Skin of body (tissue), 2 donors: Measurements from ENCODE around the gene MYO5B. TPM values are rescaled to one million over a fixed set of nuclear protein-coding genes. Genes with fewer than 3 reads are reported as not detected.

Experiments
- DNase-seq: peaks from one replicate; lab custom pipeline; 2025; lab: John Stamatoyannopoulos, UW
- total RNA-seq: library from RNA; depleted of rRNA; stranded (reverse); fragments of >200 nt; gene quantifications from one replicate; pipeline ENCODE4 v1.2.3, GENCODE V29; 2014

Gene MYO5B
- total RNA-seq, 1 donor from 2014 or later: 12.7 TPM

GRCh38 chr18:49972535-49972934, 222.4 kb downstream of the MYO5B start:
- no peak for DNase-seq

GRCh38 chr18:49971462-49971861, 223.5 kb downstream of the MYO5B start:
- no peak for DNase-seq

- no peak for DNase-seq
Observed at GRCh38 chr18:49970319-49970718, 224.6 kb downstream of the MYO5B start.

- DNase-seq: no peak
Observed at GRCh38 chr18:49968644-49969309, 226.2 kb downstream of the MYO5B start.

- DNase-seq: no peak
Observed at GRCh38 chr18:49967636-49968313, 227.2 kb downstream of the MYO5B start.

GRCh38 chr18:49967171-49967570, 227.8 kb downstream of the MYO5B start:
- DNase-seq: no peak

- DNase-seq: no peak
Observed at GRCh38 chr18:49966090-49966489, 228.9 kb downstream of the MYO5B start.

- no peak for DNase-seq
Observed at GRCh38 chr18:49963217-49963616, 231.7 kb downstream of the MYO5B start.

- DNase-seq: no peak
Observed at GRCh38 chr18:49961271-49961670, 233.7 kb downstream of the MYO5B start.

- no peak for DNase-seq
Observed at GRCh38 chr18:49960376-49960775, 234.6 kb downstream of the MYO5B start.

GRCh38 chr18:49959176-49959575, 235.8 kb downstream of the MYO5B start:
- no peak for DNase-seq

GRCh38 chr18:49955263-49955662, 239.7 kb downstream of the MYO5B start:
- no peak for DNase-seq

- no peak for DNase-seq
Observed at GRCh38 chr18:49953391-49953790, 241.6 kb downstream of the MYO5B start.

- no peak for DNase-seq
Observed at GRCh38 chr18:49949951-49950395, 245.0 kb downstream of the MYO5B start.

- DNase-seq: no peak
Observed at GRCh38 chr18:49948975-49949374, 246.0 kb downstream of the MYO5B start.

- no peak for DNase-seq
Observed at GRCh38 chr18:49944663-49945062, 250.3 kb downstream of the MYO5B start.

- DNase-seq: no peak
Observed at GRCh38 chr18:49936821-49937220, 258.1 kb downstream of the MYO5B start.

GRCh38 chr18:49935215-49935614, 259.7 kb downstream of the MYO5B start:
- no peak for DNase-seq

- DNase-seq: no peak
Observed at GRCh38 chr18:49934457-49934856, 260.5 kb downstream of the MYO5B start.

GRCh38 chr18:49933530-49934128, 261.3 kb downstream of the MYO5B start:
- DNase-seq: no peak

- DNase-seq: no peak
Observed at GRCh38 chr18:49931760-49932159, 263.2 kb downstream of the MYO5B start.

GRCh38 chr18:49931179-49931578, 263.8 kb downstream of the MYO5B start:
- DNase-seq: no peak
